KMS-11 (cell line): Measurements from ENCODE around the gene PTRHD1.
A peak's percentile ranks its signal among the peaks of the same experiment; 100 is the strongest.

Experiments
- H2AFZ ChIP-seq: fragments of 200-600 bp; sonication (generic); 2 replicates; pipeline ENCODE4 v1.6.1; 2016; ENCODE audit warnings: antibody characterized with exemption, mixed run types, low read depth
- H3K27ac ChIP-seq: fragments of 200-600 bp; sonication (generic); 2 replicates; pipeline ENCODE4 v1.6.1; 2016; ENCODE audit warnings: mild to moderate bottlenecking, mixed run types
- H3K27me3 ChIP-seq: fragments of 200-600 bp; sonication (generic); 2 replicates; pipeline ENCODE4 v1.6.1; 2017; ENCODE audit warnings: mild to moderate bottlenecking, low read depth, mixed run types, moderate library complexity; ENCODE audit not compliant: insufficient read depth
- H3K36me3 ChIP-seq: fragments of 200-600 bp; sonication (generic); 2 replicates; pipeline ENCODE4 v1.6.1; 2017; ENCODE audit warnings: mild to moderate bottlenecking, mixed run types; ENCODE audit not compliant: insufficient read depth
- H3K4me1 ChIP-seq: fragments of 200-600 bp; sonication (generic); 2 replicates; pipeline ENCODE4 v1.6.1; 2016; ENCODE audit warnings: mild to moderate bottlenecking, low read depth, mixed run types; ENCODE audit not compliant: poor library complexity, severe bottlenecking
- H3K4me2 ChIP-seq: fragments of 200-600 bp; sonication (generic); 2 replicates; pipeline ENCODE4 v1.7.0; 2016; ENCODE audit warnings: mild to moderate bottlenecking, mixed run types
- H3K4me3 ChIP-seq: fragments of 200-600 bp; sonication (generic); IDR thresholded peaks from 2 replicates; pipeline ENCODE4 v1.6.1; 2017; ENCODE audit warnings: low read depth, low read length, mixed read lengths; ENCODE audit not compliant: insufficient read depth
- H3K79me2 ChIP-seq: fragments of 200-600 bp; sonication (generic); 2 replicates; pipeline ENCODE4 v1.6.1; 2016; ENCODE audit warnings: low read depth, mixed run types; ENCODE audit not compliant: insufficient read depth
- H3K9ac ChIP-seq: fragments of 200-600 bp; sonication (generic); 2 replicates; pipeline ENCODE4 v1.6.1; 2016; ENCODE audit warnings: mild to moderate bottlenecking, mixed run types
- H4K20me1 ChIP-seq: fragments of 200-600 bp; sonication (generic); 2 replicates; pipeline ENCODE4 v1.6.1; 2016; ENCODE audit warnings: mild to moderate bottlenecking, mixed run types; ENCODE audit not compliant: insufficient read depth
- CTCF ChIP-seq: fragments of 200-600 bp; sonication (generic); conservative IDR thresholded peaks from 2 replicates; pipeline ENCODE4 v1.6.1; 2017; ENCODE audit warnings: low read depth, mild to moderate bottlenecking, antibody characterized with exemption, low read length, moderate library complexity, mixed read lengths

Gene PTRHD1

DNA sequence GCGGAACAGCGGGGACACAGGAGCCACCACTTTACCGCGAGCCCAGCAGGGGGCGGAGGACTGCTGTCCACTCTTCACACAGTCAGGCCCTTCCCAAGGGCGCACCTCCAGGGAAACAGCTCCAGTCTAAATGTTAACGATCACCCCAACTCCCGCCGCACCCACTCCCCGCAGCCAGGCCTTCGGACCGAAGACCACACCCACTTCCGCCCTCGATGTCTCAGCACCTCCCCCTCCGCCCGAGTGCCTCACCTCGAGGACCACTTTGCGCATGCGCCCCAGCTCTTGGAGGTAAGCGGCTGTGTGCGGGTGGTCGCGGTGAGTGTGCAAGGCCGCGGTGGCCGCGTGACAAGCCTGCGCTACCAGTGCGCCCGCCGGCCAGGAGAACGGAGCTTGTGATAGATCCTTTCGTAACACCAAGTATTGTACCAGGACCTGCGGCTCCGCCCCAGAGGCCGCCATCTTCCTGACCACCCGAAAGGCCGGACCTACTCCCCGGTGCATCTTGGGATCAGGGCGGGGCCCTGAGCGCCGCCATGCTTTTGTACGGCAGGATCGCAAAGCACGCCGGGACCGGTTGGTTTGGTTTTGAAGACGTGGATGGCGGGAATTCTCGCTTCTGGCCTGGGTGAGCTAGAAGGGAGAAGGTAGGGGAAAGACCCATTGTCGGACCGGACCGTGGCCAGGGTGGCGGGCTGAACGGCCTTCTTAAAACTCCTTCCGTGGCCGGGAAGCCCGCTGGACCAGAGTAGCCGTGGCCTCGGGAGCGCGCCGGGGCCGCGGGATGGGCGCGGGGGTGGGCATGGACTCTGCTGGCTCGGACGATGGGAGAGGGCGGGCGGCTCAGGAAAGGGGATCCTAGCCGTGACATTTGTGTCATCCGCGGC, at the start of gene PTRHD1, which contains the start of gene CENPO:
Gene PTRHD1 (minus strand): TSS at position 518 of the 887 bp plus-strand sequence. CDS start 14 bp downstream, at position 504.
Gene CENPO (plus strand): TSS at position 552 of the 887 bp plus-strand sequence. CDS start 495 bp downstream, outside the sequence.
- peak; percentile 42 for TF ChIP-seq CTCF
- no peaks in the 10 kb centered on the region for H3K27me3 ChIP-seq
- peak within 1 kb of the TSS; percentile 85 for H2AFZ ChIP-seq

GRCh38 chr2:24842081-24843050, 49.2 kb upstream of the PTRHD1 start:
- Histone ChIP-seq H3K79me2 (no peaks in the 10 kb centered on the region), H2AFZ (no peak overlapping the region), H3K4me2 (no peak overlapping the region), H3K27ac (no peak overlapping the region), H3K4me1 (peaks cover 9% of the 10 kb centered on the region), H3K9ac (no peak overlapping the region), H3K27me3 (no peaks in the 10 kb centered on the region), H3K36me3 (no peaks in the 10 kb centered on the region), H4K20me1 (no peaks in the 10 kb centered on the region), H3K4me3 (no peak overlapping the region)
- TF ChIP-seq CTCF, result no peak

More for the DNA sequence above, at the start of gene PTRHD1, which contains the start of gene CENPO:
- Histone ChIP-seq H3K4me2 (peak within 1 kb of the TSS; percentile 96), H3K36me3 (no peaks in the 10 kb centered on the region), H3K4me3 (peak within 1 kb of the TSS; percentile 59), H3K9ac (peak within 1 kb of the TSS; percentile 87), H3K4me1 (peaks cover 32% of the 10 kb centered on the region), H3K27ac (peak within 1 kb of the TSS; percentile 88), H3K79me2 (peaks cover 48% of the 10 kb centered on the region), H4K20me1 (no peaks in the 10 kb centered on the region)

DNA sequence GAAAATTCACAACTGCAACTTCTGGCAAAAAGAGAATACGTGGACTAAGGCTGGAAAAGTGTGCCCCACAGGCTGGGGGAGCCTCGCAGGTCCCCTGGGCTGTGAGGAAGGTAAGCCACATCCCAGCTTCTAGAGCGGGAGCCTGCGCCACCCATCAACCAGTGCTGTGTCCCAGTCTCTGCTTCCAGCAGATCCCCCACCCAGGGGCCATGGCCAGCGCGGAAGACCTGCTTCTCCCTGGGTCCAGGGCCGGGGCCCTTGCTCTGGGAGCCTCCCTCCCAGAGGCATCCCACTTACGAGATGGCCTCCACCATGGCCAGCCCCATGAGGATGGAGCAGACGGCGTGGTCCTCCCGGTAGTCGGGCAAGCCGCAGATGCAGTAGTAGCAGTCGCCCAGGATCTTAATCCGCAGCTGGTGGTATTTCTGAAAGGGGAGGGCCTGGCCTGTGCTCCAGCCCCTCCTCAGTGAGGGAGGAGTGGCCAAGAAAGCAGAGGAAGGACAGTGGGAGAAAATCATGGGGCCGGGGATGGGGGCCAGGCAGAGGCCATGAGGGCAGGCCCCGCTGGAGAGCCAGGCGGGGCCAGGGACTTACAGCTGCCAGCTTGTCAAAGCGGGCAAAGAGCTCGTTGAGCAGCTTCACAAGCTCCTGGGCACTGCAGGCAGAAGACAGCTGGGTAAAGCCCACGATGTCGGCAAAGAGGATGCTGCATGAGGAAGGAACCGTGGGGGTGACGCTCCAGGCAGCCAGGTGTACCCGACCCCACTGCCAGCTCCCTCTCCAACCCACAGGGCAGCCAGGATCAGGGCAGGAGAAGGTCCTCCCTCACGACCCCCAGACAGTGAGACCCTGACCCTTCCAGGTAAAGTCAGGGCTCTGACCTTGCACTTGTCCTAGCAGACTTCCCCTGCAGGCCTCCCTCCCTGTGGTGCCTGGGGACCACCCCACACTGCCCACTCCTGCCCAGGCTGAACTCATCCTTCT, 48.1 kb upstream of the PTRHD1 start:
- Histone ChIP-seq H3K36me3 (no peaks in the 10 kb centered on the region), H3K9ac (no peak overlapping the region)

More for the DNA sequence above, 48.1 kb upstream of the PTRHD1 start:
- H3K4me3 ChIP-seq, result no peak overlapping the region
- no peak overlapping the region for H2AFZ ChIP-seq
- H4K20me1 ChIP-seq, result no peaks in the 10 kb centered on the region
- H3K4me1 ChIP-seq, result no peaks in the 10 kb centered on the region
- no peaks in the 10 kb centered on the region for H3K79me2 ChIP-seq
- H3K27ac ChIP-seq, result no peak overlapping the region
- H3K27me3 ChIP-seq, result no peaks in the 10 kb centered on the region
- TF ChIP-seq CTCF, result no peak
- no peak overlapping the region for H3K4me2 ChIP-seq
